Sigmoid colon (tissue), 7 donors: ENCODE data around the gene SYMPK. TPM values are rescaled to one million over a fixed set of nuclear protein-coding genes. Genes with fewer than 3 reads are reported as not detected.

Experiments
- DNase-seq: peaks from one replicate; pipeline ENCODE4 v3.0.0-alpha.2; 2019
- H3K27ac ChIP-seq, 4 donors: fragments of 200-600 bp; sonication (generic); one replicate each; pipeline ENCODE4 v1.5.1; 2016 to 2019; ENCODE audit warnings: mild to moderate bottlenecking in 1 of 4
- H3K27me3 ChIP-seq, 3 donors: fragments of 200-600 bp; sonication (generic); one replicate each; pipeline ENCODE4 v1.5.1; 2019; ENCODE audit warnings: mild to moderate bottlenecking in 1 of 3
- H3K36me3 ChIP-seq, 4 donors: fragments of 200-600 bp; sonication (generic); one replicate each; pipeline ENCODE4 v1.5.1; 2016 to 2019
- H3K4me1 ChIP-seq, 4 donors: fragments of 200-600 bp; sonication (generic); one replicate each; pipeline ENCODE4 v1.5.1; 2017 to 2019
- H3K4me3 ChIP-seq, 4 donors: fragments of 200-600 bp; sonication (generic); one replicate each; pipeline ENCODE4 v1.5.1; 2017 to 2019; ENCODE audit warnings: mild to moderate bottlenecking in 2 of 4, moderate library complexity in 1 of 4
- H3K9me3 ChIP-seq, 4 donors: fragments of 200-600 bp in 3 of 4; sonication (generic) in 3 of 4; one replicate each; pipeline versions ENCODE4 v1.5.1 to v1.6.1; 2013 to 2019
- EP300 ChIP-seq, 4 donors: sonication (generic); formaldehyde crosslinking; IDR thresholded peaks; one replicate each; pipeline ENCODE4 v1.6.1; 2017; ENCODE audit warnings: antibody characterized with exemption in 4 of 4
- POLR2A ChIP-seq, 2 donors: fragments of 450-650 bp; IDR thresholded peaks; one replicate each; pipeline ENCODE4 v1.6.1; 2016; ENCODE audit warnings: antibody characterized with exemption in 2 of 2, mild to moderate bottlenecking in 2 of 2, moderate library complexity in 2 of 2
- POLR2AphosphoS5 ChIP-seq, 4 donors: sonication (generic); formaldehyde crosslinking; IDR thresholded peaks; one replicate each; pipeline ENCODE4 v1.6.1; 2017; ENCODE audit warnings: antibody characterized with exemption in 4 of 4
- WGBS, 2 donors: extraction: QIAGEN DNeasy Blood & Tissue Kit; methylation state at CpG; one replicate each; pipeline ENCODE4 v1.1.7; 2013; 5-methylcytosine and 5-hydroxymethylcytosine counted together
- intact Hi-C: fragments of 100-400 bp; cut with DNase I; formaldehyde crosslinking; loops from one replicate; pipeline ENCODE4 v1.15.1; 2023
- polyA plus RNA-seq, 3 donors: library from polyadenylated mRNA; stranded (reverse); fragments of 200-250 nt; gene quantifications; one replicate each; pipeline ENCODE4 v1.2.3, GENCODE V29; 2013
- total RNA-seq, 4 donors: library from RNA; depleted of rRNA; stranded (reverse); fragments of >200 nt; gene quantifications; one replicate each; pipeline ENCODE4 v1.1.0, GENCODE V29; 2016
- TF ChIP-seq, protein P1 (sequence below), 4 experiments: fragments of 450-650 bp in 3 of 4; fragments of 200-600 bp in 1 of 4; IDR thresholded peaks; one replicate each; pipeline ENCODE4 v1.5.1; 2016 to 2019; ENCODE audit warnings: antibody characterized with exemption in 4 of 4, mild to moderate bottlenecking in 3 of 4, moderate library complexity in 2 of 4
- donor health status: healthy with polysubstance abuse.
- donor health status: Bipolar disorder and iron deficiency.
- donor health status: healthy.

Gene SYMPK
- total and polyA plus RNA-seq, 7 donors, result 18.2 to 84.4 (median 28.5) TPM

DNA sequence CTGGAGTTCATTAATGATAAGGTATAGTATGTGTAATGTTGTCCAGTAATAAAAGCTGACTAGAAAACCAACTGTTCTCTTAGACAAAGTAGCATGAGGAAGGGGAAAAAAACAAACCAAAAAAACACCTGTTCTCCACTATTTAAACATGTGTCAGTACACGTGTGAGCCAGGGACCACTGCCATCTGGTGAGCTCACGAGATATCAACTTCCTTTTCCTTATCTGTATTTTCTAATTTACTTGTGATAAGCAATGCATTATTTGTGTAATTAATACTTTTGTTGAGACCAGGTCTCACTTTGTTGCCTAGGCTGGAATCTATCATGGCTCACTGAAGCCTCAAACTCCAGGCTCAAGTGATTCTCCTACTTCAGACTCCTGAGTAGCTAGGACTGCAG is 89.6 kb downstream of the SYMPK start:
- Histone ChIP-seq H3K4me1 (peaks cover 0 to 25% (median 18%) of the 10 kb centered on the region in 4 donors), H3K4me3 (no peak overlapping the region), H3K27ac (peak overlapping the region; percentile 4 to 99 (median 94)), H3K27me3 (no peaks in the 10 kb centered on the region), H3K36me3 (peaks cover 5 to 61% (median 47%) of the 10 kb centered on the region in 4 donors), H3K9me3 (no peaks in the 10 kb centered on the region)
- DNase-seq, result no peak
- TF ChIP-seq, protein P1, sequence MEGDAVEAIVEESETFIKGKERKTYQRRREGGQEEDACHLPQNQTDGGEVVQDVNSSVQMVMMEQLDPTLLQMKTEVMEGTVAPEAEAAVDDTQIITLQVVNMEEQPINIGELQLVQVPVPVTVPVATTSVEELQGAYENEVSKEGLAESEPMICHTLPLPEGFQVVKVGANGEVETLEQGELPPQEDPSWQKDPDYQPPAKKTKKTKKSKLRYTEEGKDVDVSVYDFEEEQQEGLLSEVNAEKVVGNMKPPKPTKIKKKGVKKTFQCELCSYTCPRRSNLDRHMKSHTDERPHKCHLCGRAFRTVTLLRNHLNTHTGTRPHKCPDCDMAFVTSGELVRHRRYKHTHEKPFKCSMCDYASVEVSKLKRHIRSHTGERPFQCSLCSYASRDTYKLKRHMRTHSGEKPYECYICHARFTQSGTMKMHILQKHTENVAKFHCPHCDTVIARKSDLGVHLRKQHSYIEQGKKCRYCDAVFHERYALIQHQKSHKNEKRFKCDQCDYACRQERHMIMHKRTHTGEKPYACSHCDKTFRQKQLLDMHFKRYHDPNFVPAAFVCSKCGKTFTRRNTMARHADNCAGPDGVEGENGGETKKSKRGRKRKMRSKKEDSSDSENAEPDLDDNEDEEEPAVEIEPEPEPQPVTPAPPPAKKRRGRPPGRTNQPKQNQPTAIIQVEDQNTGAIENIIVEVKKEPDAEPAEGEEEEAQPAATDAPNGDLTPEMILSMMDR (IDR thresholded peaks at IDR 0.05), result no peak
- 11 to 26% methylated on average over 2 of the region's 2 CpGs for WGBS, 2 donors
- intact Hi-C loops, result no loop called here

DNA sequence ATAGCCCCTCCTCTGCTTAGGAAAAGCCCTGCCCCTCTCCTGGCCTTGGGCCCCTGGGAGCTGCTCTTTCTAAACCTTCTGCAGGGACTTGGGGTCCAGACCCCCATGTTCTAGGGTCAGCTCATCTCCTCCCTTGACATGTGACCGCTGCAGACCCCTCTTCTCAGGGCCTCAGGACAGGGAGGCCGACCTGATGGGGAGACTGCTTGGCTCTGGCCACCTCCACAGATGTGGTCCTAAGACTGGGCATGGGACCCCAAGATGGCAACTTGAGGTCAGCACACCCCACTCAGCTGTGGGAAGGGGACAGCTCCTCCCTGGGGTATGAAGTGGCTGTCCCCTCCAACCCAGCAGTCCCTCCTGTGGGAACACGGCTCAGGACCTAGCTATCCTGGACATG is 90.0 kb downstream of the SYMPK start:
- no peaks in the 10 kb centered on the region for H3K27me3 ChIP-seq
- intact Hi-C loops, result no loop called here
- no peaks in the 10 kb centered on the region for H3K9me3 ChIP-seq
- WGBS, 2 donors, result 88 to 91% methylated on average over 3 of the region's 3 CpGs
- DNase-seq, result no peak
- H3K4me1 ChIP-seq, result peaks cover 0 to 22% (median 17%) of the 10 kb centered on the region in 4 donors
- TF ChIP-seq POLR2A (IDR thresholded peaks at IDR 0.05), result no peak
- TF ChIP-seq, protein P1 (IDR thresholded peaks at IDR 0.05), result no peak
- TF ChIP-seq EP300 (IDR thresholded peaks at IDR 0.05), result no peak
- TF ChIP-seq POLR2AphosphoS5 (IDR thresholded peaks at IDR 0.05), result peak in 1 of 4 donors; percentile 3
- no peak overlapping the region for H3K4me3 ChIP-seq
- H3K36me3 ChIP-seq, result peaks cover 5 to 57% (median 42%) of the 10 kb centered on the region in 4 donors
- peak overlapping the region; percentile 89 to 99 (median 98) for H3K27ac ChIP-seq

DNA sequence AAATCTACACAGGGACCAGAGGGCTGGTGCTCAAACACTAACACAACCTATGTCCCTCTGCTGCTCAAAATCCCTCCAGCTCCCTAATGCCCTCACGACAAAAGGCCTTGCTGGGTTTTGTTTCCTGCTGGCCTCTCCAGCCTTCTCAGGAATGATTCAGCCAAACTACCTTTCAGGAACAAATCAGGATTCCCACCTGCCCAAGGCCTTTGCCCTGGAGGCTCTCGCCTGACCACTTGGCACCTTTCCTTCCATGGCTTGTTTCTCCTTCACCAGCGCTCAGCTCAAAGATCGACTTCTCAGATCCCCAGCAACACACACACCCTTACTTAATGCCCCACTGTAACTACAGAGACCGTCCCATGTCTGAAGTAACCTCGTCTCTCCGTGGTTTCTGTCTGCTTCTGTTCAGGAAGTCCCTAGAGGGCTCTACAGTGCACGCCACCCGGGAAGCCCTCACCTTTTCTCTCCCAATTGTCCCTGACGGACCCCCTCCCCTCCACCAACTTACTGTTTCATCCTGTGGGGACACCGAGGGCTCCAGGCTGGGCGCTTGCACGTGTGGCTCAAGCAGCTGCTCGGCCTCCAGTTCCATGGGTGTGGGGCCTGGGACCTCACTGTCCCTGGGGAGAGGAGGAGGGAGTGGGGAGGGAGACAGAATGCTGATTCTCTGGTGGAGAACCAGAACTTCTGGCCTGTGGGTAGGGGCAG is 90.7 kb downstream of the SYMPK start:
- peak; percentile 69 for DNase-seq
- peaks cover 0 to 50% (median 36%) of the 10 kb centered on the region in 4 donors for H3K36me3 ChIP-seq
- no peaks in the 10 kb centered on the region for H3K27me3 ChIP-seq
- 77 to 85% methylated on average over 14 of the region's 14 CpGs for WGBS, 2 donors
- TF ChIP-seq, protein P1 (IDR thresholded peaks at IDR 0.05), result no peak
- TF ChIP-seq POLR2A (IDR thresholded peaks at IDR 0.05), result no peak
- TF ChIP-seq POLR2AphosphoS5 (IDR thresholded peaks at IDR 0.05), result no peak
- no peak for TF ChIP-seq EP300 (IDR thresholded peaks at IDR 0.05)
- H3K4me3 ChIP-seq, result no peak overlapping the region
- H3K27ac ChIP-seq, result peak overlapping the region; percentile 89 to 99 (median 98)
- H3K9me3 ChIP-seq, result no peaks in the 10 kb centered on the region
- intact Hi-C loops, result no loop called here
- H3K4me1 ChIP-seq, result peaks cover under 1 to 28% (median 18%) of the 10 kb centered on the region in 4 donors

DNA sequence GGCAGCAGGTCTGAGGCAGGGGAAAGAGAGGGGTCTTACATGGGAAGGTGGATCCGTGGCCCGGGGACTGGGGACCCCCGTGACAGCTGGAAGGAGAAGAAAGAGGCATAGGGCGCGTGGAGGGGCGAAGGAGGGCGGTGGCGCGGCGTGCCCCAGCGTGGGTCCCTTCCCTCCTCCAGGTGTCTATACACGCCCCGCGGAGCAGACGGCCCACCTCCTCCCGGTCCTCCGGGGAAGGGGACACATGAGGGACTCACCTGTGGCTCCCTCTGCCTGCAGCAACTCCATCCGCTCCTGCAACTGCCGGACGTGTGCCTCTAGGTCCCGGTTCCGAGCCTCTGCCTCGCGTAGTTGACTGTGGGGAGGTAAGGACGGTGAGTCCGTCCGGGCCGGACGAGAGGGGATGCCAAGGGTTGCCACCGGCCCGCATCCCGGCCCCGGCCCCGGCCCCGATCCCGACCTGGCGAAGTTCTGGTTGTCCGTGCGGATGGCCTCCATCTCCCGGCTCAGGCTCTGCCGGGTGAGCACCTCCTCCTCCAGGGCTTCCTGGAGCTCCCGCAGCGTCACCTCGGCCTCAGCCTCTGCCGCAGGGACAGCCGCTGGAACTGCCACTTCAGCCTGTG is 91.5 kb downstream of the SYMPK start:
- TF ChIP-seq POLR2AphosphoS5 (IDR thresholded peaks at IDR 0.05), result peak in 1 of 4 donors; percentile 11
- TF ChIP-seq, protein P1 (IDR thresholded peaks at IDR 0.05), result no peak
- DNase-seq, result peak; percentile 78
- intact Hi-C loops, result loop anchor here (1.0 kb wide), 1 partner anchor 8 kb away; no protein-coding TSS in a partner anchor
- Histone ChIP-seq H3K4me3 (peak overlapping the region in 1 of 4 donors; percentile 80), H3K9me3 (no peaks in the 10 kb centered on the region), H3K4me1 (peaks cover 3 to 37% (median 23%) of the 10 kb centered on the region in 4 donors), H3K36me3 (peaks cover 0 to 42% (median 27%) of the 10 kb centered on the region in 4 donors), H3K27me3 (no peaks in the 10 kb centered on the region), H3K27ac (peak overlapping the region; percentile 89 to 99 (median 98))
- 88 to 93% methylated on average over 46 of the region's 46 CpGs for WGBS, 2 donors
